K562 (cell line): Measurements from ENCODE around the gene TBX10. TPM values are rescaled to one million over a fixed set of nuclear protein-coding genes. Genes with fewer than 3 reads are reported as not detected.

Source experiments
- ATF2 ChIP-seq: sonication (generic); formaldehyde crosslinking; IDR thresholded peaks from 2 replicates; pipeline ENCODE4 v1.8.1; 2022; ENCODE audit warnings: missing genetic modification reagents
- BMI1 ChIP-seq: fragments of 150-350 bp; IDR thresholded peaks from 2 replicates; pipeline ENCODE4 v1.6.1; 2014; ENCODE audit warnings: low read length
- BRF2 ChIP-seq: IDR thresholded peaks from 3 replicates; pipeline ENCODE4 v1.6.1; 2011; ENCODE audit warnings: borderline replicate concordance, mild to moderate bottlenecking; ENCODE audit not compliant: insufficient read length, insufficient read depth
- CEBPB ChIP-seq: fragments of 450-650 bp; IDR thresholded peaks from 2 replicates; pipeline ENCODE4 v1.6.1; 2016; ENCODE audit warnings: missing genetic modification characterization, missing compliant biosample characterization
- DEAF1 ChIP-seq: fragments of 450-650 bp; formaldehyde crosslinking; IDR thresholded peaks from 2 replicates; pipeline ENCODE4 v1.4.0; 2020; ENCODE audit warnings: mild to moderate bottlenecking, moderate library complexity
- FUS ChIP-seq: fragments of 200-400 bp; formaldehyde crosslinking; optimal IDR thresholded peaks from 2 replicates; pipeline ENCODE3; 2017; ENCODE audit warnings: low read depth, low read length
- GMEB1 ChIP-seq: fragments of 250-450 bp; sonication (Bioruptor Pico); IDR thresholded peaks from 2 replicates; pipeline ENCODE4 v1.4.0; 2020; ENCODE audit warnings: mild to moderate bottlenecking
- JUN ChIP-seq, 2 experiments: sonication (generic) in 1 of 2; formaldehyde crosslinking in 1 of 2; IDR thresholded peaks; 2 replicates each; pipeline versions ENCODE4 v1.6.1 to v1.8.0; 2012 to 2022; ENCODE audit warnings: borderline replicate concordance in 2 of 2, mild to moderate bottlenecking in 2 of 2, improper control_type of control experiment in 1 of 2, low read depth in 1 of 2, low read length in 1 of 2, missing genetic modification reagents in 1 of 2
- LEF1 ChIP-seq: fragments of 450-650 bp; IDR thresholded peaks from 2 replicates; pipeline ENCODE4 v1.6.1; 2016; ENCODE audit warnings: mild to moderate bottlenecking
- MITF ChIP-seq: IDR thresholded peaks from 2 replicates; pipeline ENCODE4 v1.6.1; 2014; ENCODE audit warnings: antibody characterized with exemption
- TEAD4 ChIP-seq, 2 experiments: sonication (generic) in 1 of 2; formaldehyde crosslinking in 1 of 2; IDR thresholded peaks; 2 replicates each; pipeline versions ENCODE4 v1.6.1 to v1.8.0; 2012 to 2022; ENCODE audit warnings: borderline replicate concordance in 1 of 2, inconsistent platforms in 1 of 2, low read length in 1 of 2, mild to moderate bottlenecking in 1 of 2, missing genetic modification reagents in 1 of 2
- ZNF280A ChIP-seq: fragments of 450-650 bp; IDR thresholded peaks from 2 replicates; pipeline ENCODE4 v1.6.1; 2018; ENCODE audit warnings: mild to moderate bottlenecking, low read depth; ENCODE audit not compliant: partially characterized antibody
- ZNF592 ChIP-seq: fragments of 450-650 bp; IDR thresholded peaks from 2 replicates; pipeline ENCODE4 v1.6.1; 2017; ENCODE audit warnings: antibody characterized with exemption, mild to moderate bottlenecking
- polyA plus RNA-seq, 8 experiments: library from polyadenylated mRNA; depleted of rRNA in 4 of 8; stranded (reverse) in 5 of 8; unstranded in 3 of 8; fragments of >200 nt; fragmentation: Nextera tagmentation in 2 of 8; fragmentation: Illumina TruSeq in 1 of 8; extraction: Ambion mirVana in 2 of 8; extraction: Trizol in 1 of 8; gene quantifications; 2 replicates each; pipeline versions ENCODE4 v1.2.1 to v1.2.3, GENCODE V29; 2011 to 2014; ENCODE audit warnings: inconsistent platforms in 1 of 8, missing spikeins in 1 of 8
- total RNA-seq, 7 experiments: library from RNA; depleted of rRNA in 6 of 7; stranded (reverse); fragments of >200 nt in 6 of 7; fragmentation: Illumina TruSeq in 2 of 7; extraction: Trizol in 2 of 7; gene quantifications; 2 replicates each; pipeline versions ENCODE4 v1.2.1 to v1.2.3, GENCODE V29; 2011 to 2021; ENCODE audit warnings: low replicate concordance in 1 of 7

The TBX10 gene
- total and polyA plus RNA-seq, 9 of the 15 experiments (the other 6 are each of a cell fraction or from before 2014, with no cell fraction given): not detected

GRCh38 chr11:67644042-67644441 is 4.5 kb upstream of the TBX10 start (continued):
- no peak for TF ChIP-seq ZNF280A
- TF ChIP-seq MITF: no peak
- TF ChIP-seq BMI1: no peak
- peak; percentile 88 for TF ChIP-seq CEBPB
- TF ChIP-seq FUS: no peak
- no peak for TF ChIP-seq TEAD4 (IDR thresholded peaks at IDR 0.05; ENCODE audit: low read length)
- no peak for TF ChIP-seq TEAD4 (CRISPR knock-in tag; IDR thresholded peaks at IDR 0.05; ENCODE audit: borderline replicate concordance)
- no peak for TF ChIP-seq BRF2
- TF ChIP-seq DEAF1 (CRISPR knock-in tag): no peak
- no peak for TF ChIP-seq LEF1
- TF ChIP-seq ATF2 (CRISPR knock-in tag): no peak
- no peak for TF ChIP-seq GMEB1
- TF ChIP-seq ZNF592: no peak
- TF ChIP-seq JUN (IDR thresholded peaks at IDR 0.05; ENCODE audit: borderline replicate concordance, low read depth, low read length): 0 out of 2 replicates have a peak, but pooled peaks have one; percentile 19
- TF ChIP-seq JUN (CRISPR knock-in tag; IDR thresholded peaks at IDR 0.05; ENCODE audit: borderline replicate concordance): no peak
